Measurements from ENCODE around the gene SERINC4.
"Not testable (repeated sequence)": the region's sequence is repeated elsewhere in the genome, so short reads cannot be mapped to it uniquely, and the experiment has no call there.

The SERINC4 gene

DNA sequence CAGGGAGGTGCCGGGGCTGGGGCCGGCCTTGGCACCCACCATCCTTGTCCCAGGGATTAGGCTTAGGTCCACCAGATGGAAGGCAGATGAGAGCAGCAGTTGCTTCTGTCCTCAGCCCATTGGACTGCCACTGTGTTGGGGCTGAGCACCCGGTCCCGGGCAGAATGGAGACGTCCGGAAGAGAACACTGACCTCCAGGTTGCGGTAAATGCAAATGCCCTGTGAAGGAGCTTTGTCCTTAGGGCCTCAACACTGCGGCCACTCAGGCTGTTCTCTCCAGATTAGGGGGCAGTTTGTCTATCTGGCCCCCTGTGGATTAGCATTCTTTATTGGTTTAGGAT, at the start of gene SERINC4:
TSS of gene SERINC4 (minus strand) at position 276 of the 341 bp plus-strand sequence. CDS start at position 42, 234 bp downstream.
- no peak for DNase-seq

DNA sequence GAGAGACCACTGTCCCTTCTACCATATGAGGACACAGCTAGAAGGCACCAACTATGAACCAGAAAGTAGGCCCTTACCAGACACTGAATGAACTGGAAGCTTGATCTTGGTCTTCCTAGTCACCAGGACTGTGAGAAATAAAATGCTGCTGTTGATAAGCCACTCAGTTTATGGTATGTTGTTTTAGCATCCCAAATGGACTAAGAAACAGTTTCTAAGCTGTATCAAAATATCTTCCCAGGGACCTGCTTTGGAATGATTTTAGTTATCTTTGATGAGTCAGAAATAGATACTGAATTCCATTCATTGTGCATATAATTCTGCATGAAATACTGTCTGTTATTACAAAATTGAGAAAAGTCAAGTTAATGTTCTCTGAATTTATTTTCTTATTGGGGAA, 45.4 kb upstream of the SERINC4 start:
- no peak for DNase-seq

DNA sequence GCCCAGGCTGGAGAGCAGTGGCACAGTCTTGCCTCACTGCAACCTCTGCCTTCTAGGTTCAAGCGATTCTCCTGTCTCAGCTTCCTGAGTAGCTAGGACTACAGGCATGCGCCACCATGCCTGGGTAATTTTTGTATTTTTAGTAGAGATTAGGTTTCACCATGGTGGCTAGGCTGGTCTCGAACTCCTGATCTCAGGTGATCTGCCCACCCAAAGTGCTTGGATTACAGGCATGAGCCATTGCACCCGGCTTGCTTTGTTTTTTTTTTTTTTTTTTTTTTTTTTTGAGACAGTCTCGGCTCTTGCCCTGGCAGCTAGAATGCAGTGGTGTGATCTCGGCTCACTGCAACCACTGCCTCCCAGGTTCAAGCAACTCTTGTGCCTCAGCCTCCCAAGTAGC, 32.5 kb upstream of the SERINC4 start:
- DNase-seq: not testable (repeated sequence)

DNA sequence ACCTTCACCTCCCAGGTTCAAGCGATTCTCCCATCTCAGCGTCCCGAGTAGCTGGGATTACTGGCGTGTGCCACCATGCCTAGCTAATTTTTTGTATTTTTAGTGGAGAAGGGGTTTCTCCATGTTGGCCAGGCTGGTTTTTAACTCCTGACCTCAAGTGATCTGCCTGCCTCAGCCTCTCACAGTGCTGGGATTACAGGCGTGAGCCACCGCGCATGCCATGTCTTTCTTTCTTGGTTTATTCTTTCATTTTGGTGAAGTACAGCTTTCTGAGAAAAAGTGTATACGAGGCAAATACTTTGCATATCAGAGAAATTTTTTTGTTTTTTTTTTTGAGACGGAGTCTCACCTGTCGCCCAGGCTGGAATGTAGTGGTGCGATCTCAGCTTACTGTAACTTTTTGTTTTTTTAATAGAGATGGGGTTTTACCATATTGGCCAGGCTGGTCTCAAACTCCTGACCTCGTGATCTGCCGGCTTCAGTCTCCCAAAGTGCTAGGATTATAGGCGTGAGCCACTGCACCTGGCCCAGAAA, 31.6 kb upstream of the SERINC4 start:
- DNase-seq: not testable (repeated sequence)

DNA sequence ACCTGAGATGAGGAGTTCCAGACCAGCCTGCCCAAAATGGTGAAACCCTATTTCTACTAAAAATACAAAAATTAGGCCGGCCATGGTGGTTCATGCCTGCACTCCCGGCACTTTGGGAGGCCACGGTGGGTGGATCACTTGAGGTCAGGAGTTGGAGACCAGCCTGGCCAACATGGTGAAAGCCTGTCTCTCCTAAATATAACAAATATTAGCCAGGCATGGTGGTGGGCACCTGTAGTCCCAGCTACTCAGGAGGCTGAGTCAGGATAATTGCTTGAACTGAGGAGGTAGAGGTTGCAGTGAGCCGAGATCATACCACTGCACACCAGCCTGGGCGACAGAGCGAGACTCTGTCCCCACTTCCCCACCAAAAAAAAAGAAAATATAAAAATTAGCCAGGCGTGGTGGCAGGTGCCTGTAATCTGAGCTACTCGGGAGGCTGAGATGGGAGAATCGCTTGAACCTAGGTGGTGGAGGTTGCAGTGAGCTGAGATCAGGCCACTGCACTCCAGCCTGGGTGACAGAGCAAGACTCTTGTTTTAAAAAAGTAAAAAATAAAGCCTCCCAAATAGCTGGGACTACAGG, 30.8 kb upstream of the SERINC4 start:
- not testable (repeated sequence) for DNase-seq

DNA sequence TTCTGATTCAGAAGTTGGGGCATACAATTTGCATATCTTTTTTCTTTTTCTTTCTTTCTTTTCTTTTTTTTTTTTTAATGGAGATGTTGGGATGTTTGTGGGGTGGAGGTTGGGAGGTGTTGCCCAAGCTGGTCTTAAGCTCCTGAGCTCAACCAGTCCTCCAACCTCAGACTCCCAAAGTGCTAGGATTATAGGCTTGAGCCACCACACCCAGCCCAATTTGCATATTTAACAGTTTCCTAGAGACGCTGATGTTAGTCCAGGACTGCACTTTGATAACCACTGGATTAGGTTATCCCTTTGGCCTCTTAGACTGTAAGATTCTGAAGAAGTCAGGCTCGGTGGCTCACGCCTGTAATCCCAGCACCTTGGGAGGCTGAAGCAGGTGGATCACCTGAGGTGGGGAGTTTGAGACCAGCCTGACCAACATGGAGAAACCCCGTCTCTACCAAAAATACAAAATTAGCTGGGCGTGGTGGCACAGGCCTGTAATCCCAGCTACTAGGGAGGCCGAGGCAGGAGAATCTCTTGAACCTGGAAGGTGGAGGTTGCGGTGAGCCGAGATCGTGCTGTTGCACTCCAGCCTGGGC, 30.0 kb upstream of the SERINC4 start:
- DNase-seq: not testable (repeated sequence)

DNA sequence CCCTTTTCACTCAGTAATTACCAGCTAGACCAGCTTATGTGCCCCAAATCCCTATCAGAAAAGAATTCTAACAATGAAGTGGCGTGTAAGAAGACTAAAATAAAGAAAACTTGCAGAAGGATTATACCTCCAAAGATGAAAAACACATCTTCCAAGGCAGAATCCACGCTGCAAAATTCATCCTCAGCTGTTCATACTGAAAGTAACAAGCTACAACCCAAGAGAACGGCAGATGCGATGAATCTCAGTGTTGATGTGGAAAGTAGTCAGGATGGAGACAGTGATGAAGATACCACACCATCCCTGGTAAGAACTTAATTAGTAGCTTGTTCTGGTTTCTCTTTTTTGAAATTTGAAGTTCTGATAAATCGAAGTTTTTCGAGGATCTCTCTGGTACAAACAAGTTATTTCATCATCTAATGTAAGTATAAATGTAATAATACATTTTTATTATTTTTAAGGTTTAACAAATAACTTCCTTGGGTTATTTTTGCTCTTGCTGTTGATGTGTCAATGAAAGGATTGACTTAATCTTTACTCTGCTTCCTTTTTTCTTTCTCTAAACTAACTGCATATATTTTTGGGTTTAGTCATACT, 28.1 kb upstream of the SERINC4 start:
- DNase-seq: no peak

DNA sequence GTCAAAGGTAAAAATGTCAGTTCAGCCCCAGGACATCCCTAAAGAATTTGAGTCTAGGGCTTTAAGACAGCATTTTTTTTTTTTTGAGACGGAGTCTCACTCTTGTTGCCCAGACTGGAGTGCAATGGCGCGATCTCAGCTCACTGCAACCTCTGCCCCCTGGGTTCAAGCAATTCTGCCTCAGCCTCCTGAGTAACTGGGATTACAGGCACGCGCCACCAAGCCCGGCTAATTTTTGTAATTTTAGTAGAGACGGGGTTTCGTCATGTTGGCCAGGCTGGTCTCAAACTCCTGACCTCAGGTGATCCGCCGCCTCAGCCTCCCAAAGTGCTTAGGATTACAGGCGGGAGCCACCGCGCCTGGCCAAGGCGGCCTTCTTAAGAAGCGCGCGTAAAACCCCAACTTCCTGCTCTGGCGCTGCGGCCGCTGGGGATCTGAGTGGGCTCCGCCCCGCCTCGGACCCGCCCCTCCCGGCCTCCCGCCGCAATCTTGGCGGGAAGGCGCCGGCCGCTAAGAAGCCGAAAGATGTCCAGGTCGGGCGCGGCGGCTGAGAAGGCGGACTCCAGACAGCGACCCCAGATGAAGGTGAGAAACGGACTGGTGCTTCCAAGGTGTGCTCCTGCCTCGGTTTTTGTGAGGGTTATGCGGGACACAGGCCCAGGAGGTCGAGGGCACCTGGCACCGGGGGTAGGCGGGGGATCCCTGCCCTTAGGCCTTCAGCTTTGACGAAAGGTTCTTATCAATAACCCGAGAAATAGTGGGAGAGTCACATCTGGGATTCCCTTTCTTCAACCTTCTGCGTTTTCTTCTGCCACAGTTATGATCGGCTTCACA, 26.7 kb upstream of the SERINC4 start, which contains the start of gene WDR76:
TSS of gene WDR76 (plus strand) at position 495 of the 834 bp plus-strand sequence. CDS start at position 526, 31 bp downstream.
- no peak for DNase-seq

DNA sequence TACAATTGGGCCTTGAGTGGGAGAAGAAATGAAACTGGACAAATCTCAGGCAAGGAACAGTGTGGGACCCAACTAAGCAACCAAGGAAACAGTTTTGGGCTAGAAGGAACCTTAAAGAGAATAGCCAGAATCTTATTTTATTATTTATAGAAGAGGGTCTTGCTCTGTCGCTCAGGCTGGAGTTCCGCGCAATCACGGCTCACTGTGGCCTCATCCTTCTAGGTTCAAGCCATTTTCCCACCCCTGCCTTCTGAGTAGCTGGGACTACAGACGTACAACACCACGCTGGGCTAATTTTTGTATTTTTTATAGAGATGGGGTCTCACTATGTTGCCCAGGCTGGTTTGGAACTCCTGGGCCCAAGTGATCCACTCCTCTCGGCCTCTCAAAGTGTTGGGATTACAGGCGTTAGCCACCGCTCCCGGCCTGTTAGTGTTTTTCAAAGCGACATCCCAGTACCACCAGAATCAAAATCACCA, 26.0 kb upstream of the SERINC4 start:
- DNase-seq: no peak

DNA sequence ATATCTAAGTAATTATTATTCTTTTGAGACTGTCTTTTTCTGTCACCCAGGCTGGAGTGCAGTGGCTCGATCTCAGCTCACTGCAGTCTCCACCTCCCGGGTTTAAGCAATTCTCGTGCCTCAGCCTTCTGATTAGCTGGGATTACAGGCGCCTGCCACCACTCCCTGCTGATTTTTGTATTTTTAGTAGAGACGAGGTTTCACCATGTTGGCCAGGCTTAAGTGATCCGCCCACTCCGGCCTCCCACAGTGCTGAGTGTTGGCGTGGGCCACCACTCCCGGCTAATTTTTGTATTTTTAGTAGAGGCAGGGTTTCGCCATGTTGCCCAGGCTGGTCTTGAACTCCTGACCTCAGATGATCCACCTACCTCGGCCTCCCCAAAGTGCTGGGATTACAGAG, 25.3 kb upstream of the SERINC4 start:
- DNase-seq: not testable (repeated sequence)

DNA sequence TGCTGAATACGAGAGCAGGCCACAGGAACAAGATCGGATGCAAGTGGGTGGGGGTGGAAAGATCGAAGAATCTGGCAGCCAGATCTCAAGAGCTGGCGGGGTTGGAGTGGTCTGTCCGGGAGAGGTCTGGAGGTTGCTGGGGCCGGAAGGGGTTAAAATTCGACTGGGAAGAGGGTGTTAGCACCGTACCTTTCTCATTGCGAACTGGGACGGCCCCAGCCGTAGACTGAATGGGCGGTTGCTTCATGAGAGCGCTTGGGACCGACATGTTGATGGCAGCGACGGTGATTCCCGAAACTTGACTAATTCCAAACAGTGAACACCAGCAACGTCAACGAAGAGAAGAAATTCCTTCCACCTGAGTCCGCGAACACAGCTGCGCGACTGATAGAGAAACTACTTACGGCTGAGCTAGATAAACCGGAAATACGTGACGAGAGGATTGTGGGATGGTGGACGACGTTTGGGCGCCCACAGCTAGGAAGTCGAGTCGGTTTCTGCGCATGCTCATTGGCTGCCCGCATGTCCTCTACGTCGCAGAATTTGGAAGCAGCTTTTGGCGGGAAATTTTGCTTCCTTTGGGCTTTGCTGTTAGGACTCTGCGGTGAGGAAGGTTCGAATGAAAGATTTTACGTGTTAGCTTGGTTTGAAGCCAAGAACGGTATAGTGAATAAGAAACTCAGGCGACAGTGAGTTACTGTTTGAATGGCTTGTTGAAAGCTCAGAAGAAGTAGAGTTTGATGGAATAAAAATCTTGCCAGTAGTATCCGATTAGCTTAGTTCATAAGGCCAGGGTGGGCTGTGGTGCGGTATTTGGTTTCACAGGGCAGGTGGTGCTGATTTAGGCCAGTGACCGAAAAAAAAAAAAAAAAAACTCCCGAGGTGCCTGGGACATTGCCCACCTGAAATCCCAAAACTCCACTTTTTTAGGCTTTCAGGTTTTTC, 24.6 kb upstream of the SERINC4 start, which contains the start of gene MFAP1:
TSS of gene MFAP1 (minus strand) at position 389 of the 945 bp plus-strand sequence. CDS start at position 268, 121 bp downstream.
- DNase-seq: peak; percentile 87

DNA sequence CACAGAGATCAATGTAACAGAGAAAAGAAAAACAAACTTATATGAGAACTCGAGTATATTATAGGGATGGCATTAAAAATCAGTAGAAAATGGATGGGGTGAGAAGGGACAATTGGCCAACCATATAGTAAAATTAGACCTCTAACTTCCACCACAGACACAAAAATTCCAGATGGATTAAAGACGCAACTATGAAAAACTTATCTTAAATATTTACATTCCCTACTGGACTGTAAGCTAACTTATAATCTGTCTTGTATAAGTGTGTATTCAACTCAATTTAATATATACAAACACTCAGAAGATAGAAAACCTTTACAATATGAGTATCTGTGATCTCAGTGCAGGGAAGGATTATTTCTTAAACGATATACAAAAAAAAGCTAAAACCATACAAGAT, 21.5 kb upstream of the SERINC4 start:
- DNase-seq: no peak

DNA sequence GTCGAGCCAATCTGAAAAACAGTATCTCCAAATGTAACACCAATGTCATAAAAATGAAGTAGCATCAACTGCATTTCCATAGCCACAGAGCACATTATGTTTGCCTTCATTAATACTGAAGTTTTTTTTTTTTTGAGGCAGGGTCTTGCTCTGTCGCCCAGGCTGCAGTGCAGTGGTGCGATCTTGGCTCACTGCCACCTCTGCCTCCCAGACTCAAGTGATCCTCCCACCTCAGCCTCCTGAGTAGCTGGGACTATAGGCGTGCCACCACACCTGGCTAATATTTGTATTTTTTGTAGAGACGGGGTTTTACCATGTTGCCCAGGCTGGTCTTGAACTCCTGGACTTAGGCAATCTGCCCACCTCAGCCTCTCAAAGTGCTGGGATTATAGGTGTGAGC, 15.0 kb upstream of the SERINC4 start:
- not testable (repeated sequence) for DNase-seq

DNA sequence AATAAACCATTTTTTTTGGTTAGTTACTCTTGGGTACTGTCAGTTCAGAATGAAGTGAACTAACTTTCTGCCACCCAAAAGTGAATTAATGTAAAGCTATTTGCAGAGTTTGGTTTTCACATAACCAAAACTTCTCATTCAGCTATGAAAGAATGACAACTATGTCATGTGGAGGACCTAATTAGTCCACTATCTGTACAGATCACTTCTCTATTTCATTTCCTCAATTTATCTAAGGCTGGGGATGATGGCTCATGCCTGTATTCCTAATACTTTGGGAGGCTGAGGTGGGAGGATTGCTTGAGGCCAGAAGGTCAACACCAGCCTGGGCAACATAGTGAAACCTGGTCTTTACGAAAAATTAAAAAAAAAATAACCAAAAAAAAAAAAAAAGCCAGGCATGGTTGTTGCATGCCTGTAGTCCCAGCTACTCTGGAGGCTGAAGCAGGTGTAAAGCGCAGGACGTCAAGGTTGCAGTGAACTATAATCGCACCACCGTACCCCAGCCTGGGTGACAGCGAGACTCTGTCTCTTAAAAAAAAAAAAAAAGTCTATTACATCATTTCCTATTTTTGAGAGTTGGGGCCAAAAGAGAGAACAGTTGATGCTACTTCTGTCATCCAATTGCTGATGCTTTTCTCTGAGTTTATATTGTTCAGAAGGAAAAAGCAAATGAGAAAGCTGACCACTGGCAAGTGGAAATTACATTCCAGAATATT, 9.1 kb upstream of the SERINC4 start:
- DNase-seq: no peak

DNA sequence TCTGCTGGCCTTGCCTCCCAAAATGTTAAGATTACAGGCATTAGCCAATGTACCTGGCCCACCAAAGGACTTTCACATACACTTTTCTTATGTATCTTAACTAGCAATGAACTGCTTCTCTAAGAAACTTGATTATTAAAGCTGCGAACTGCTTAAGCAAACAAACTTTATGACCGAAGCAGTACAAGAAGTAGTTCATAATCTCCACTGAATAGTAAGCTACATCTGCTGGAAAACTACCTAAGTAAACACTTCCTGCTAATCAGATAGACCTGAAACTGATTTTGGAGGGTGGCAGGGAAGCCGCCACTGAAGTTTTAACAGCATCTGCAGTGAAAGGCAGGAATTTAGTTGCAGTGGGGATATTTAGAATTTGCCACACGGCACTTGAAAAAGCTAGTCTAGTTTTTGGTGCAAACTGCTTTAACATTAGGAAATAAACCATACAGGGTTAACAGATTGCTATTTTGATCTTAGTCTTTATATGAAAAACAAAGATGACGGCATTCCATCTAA, 8.5 kb upstream of the SERINC4 start:
- no peak for DNase-seq

DNA sequence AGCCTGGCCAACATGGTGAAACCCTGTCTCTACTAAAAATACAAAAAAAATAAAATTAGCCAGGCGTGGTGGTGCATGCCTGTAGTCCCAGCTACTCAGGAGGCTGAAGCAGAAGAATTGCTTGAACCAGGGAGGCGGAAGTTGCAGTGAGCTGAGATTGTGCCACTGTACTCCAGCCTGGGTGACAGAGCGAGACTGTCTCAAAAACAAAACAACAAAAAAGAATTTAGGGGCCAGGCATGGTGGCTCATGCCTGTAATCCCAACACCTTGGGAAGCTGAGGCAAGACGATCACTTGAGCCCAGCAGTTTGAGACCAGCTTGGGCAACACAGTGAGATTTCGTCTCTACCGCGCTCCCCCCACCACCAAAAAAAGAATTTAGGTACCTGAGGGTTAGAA, 2.7 kb upstream of the SERINC4 start:
- DNase-seq: not testable (repeated sequence)

DNA sequence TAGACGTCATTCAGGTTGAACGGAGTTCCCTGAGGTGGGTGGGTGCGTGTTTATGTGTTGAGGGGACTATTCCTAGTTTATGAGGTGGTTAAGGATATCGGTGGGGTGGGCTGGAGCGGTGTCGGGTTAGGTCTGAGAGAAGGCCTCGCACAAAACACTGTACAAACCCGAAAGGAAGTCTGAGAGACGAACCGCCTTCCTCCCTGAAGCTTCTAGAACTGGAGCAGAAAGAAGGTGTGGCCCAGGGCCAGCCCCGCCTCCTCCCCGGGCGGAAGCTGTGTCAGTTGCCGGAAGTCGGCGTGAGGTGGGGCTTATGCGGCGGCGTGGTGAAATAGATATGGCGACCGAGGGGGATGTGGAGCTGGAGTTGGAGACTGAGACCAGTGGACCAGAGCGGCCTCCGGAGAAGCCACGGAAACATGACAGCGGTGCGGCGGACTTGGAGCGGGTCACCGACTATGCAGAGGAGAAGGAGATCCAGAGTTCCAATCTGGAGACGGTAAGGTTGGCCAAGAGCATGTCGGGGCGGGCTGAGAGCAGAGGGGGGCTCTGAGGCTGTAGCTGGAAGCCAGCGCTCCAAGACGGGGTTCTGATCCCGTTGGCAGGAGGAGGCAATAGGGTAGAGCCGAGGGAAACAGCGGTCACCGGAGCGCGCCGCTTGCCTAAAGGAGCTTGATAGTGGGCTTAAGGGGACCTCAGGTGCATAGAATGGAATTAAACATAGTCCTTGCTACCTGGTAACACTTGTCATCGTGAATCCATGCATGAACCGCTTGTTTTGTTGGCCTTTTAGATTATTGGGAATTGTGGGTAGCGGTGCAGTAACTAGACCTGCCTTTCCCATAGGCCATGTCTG, 494 bp upstream of the SERINC4 start, which contains the start of gene HYPK:
TSS of gene HYPK (plus strand) at position 314 of the 856 bp plus-strand sequence. CDS start at position 338, 24 bp downstream.
- DNase-seq: peak; percentile 53

DNA sequence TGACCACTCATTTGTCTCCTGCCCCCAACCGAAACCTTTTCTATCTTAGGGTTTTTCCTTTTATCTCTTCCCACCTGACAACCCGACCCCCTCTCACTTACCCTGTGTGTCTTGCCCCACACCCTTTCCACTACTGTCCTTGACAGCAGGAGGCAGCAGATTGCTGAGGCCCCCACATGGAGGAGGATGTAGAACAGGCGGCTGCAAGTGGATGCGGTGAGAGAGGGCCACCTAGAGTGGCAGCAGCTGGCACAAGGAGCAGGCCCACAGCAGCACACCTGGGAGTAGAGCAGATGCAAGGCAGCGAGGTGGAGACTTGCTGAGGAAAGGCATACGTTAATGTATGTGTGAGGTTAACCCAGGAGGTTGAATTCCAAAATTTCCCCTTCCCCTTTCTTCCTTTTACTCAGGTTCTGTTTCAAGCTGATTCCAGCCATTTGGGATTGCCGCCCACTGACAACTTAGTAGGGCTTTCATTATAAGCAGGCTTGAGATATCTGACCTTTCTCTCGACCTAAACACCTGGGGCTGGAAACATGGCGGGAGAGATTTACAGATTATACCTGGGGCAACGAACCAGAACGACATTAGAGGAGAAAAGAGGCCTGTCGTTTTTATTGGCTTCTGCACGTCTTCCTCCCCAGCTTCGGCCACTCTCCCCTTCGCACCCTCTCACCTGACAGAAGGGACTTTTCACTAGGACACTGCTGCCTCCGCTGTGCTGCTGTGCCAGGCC, 643 bp downstream of the SERINC4 start:
- peak; percentile 48 for DNase-seq

DNA sequence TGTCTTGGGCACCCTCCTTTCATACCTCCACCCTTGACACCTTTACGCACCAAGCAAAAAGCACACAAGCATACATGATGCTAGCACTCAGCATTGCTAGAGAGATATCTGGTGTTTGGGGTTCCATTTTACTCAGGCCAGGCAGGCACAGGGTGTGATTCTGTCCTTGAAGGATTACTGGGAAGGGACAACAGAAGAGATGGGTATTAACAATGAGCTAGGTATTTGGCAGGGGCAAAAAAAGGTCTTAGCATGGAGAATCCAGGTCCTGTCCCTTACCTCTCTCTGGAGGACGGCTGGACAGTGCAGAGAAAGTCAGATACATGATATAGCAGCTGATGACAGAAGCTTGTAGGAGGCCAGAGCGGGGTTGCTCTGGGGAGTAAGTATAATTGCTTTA, 3.5 kb downstream of the SERINC4 start:
- no peak for DNase-seq
